Endothelial cell of umbilical vein (primary cell): Measurements from ENCODE around the gene EIF4E1B. TPM values are rescaled to one million over a fixed set of nuclear protein-coding genes. Genes with fewer than 3 reads are reported as not detected.

Experiments used
- BruUV-seq: library from RNA; stranded (reverse); fragments of 400-500 nt; replicated peaks from 2 replicates; lab custom pipeline; 2021; lab: Mats Ljungman, UMichigan
- CTCF ChIA-PET: fragments of 300-600, 350-600 bp; sonication (Branson Sonifier 250); formaldehyde crosslinking; loops from one replicate; lab custom pipeline; 2021; ENCODE audit warnings: antibody characterized with exemption, inconsistent platforms; lab: Charles Lee
- POLR2A ChIA-PET: fragments of 300-600, 350-600 bp; sonication (Branson Sonifier 250); formaldehyde crosslinking; loops from one replicate; lab custom pipeline; 2021; ENCODE audit warnings: antibody characterized with exemption, inconsistent platforms; lab: Charles Lee
- DNase-seq: peaks from one replicate; pipeline ENCODE4 v3.0.0-alpha.2; 2011; ENCODE audit warnings: low read depth, low spot score
- FAIRE-seq: peaks from 2 replicates; lab custom pipeline; 2011; peaks lifted over from hg19 to GRCh38; lab: Jason Lieb, UNC
- H2AFZ ChIP-seq: 2 replicates; pipeline ENCODE4 v1.6.0; 2012; ENCODE audit warnings: low read depth, low read length, control low read depth, inconsistent platforms
- H3K27ac ChIP-seq: 2 replicates; pipeline ENCODE4 v1.5.1; 2011; ENCODE audit warnings: low read depth, mild to moderate bottlenecking, control low read depth, low read length, moderate library complexity; ENCODE audit not compliant: insufficient read depth
- H3K27me3 ChIP-seq, 2 experiments: 2 replicates each; pipeline versions ENCODE4 v1.6.0 to v1.6.1; 2011; ENCODE audit warnings: low read length in 2 of 2, mixed read lengths in 1 of 2; ENCODE audit not compliant: control insufficient read depth in 2 of 2, insufficient read depth in 2 of 2
- H3K36me3 ChIP-seq, 2 experiments: 2 replicates in 1 of 2; 3 replicates in 1 of 2; pipeline ENCODE4 v1.5.1; 2011; ENCODE audit warnings: low read length in 2 of 2, mild to moderate bottlenecking in 1 of 2, moderate library complexity in 1 of 2; ENCODE audit not compliant: control insufficient read depth in 2 of 2, insufficient read depth in 2 of 2; ENCODE audit errors: extremely low read depth in 1 of 2
- H3K4me1 ChIP-seq: 3 replicates; pipeline ENCODE4 v1.5.1; 2011; ENCODE audit warnings: mild to moderate bottlenecking, low read length; ENCODE audit not compliant: control insufficient read depth, insufficient read depth; ENCODE audit errors: extremely low read depth
- H3K4me2 ChIP-seq: 2 replicates; pipeline ENCODE4 v1.6.1; 2011; ENCODE audit warnings: low read length, control low read depth, mixed read lengths; ENCODE audit not compliant: insufficient read depth
- H3K4me3 ChIP-seq, 3 experiments: fragments of 200-600 bp in 1 of 3; sonication (generic), shearing (Covaris generic) in 1 of 3; replicated peaks in 1 of 3; 2 replicates each; pipeline ENCODE4 v1.5.1; 2011 to 2016; ENCODE audit warnings: control low read depth in 3 of 3, low read length in 3 of 3, mild to moderate bottlenecking in 2 of 3, inconsistent platforms in 1 of 3, low read depth in 1 of 3, moderate library complexity in 1 of 3; ENCODE audit not compliant: insufficient read depth in 1 of 3
- H3K79me2 ChIP-seq: 2 replicates; pipeline ENCODE4 v1.6.0; 2012; ENCODE audit warnings: low read length, inconsistent platforms; ENCODE audit not compliant: control insufficient read depth, insufficient read depth
- H3K9ac ChIP-seq: replicated peaks from 2 replicates; pipeline ENCODE3; 2011; ENCODE audit warnings: low read length, control low read depth; ENCODE audit not compliant: insufficient read depth; ENCODE audit errors: extremely low read depth
- H3K9me1 ChIP-seq: replicated peaks from 3 replicates; pipeline ENCODE4 v1.6.0; 2011; ENCODE audit warnings: mild to moderate bottlenecking, low read length; ENCODE audit not compliant: control insufficient read depth, insufficient read depth; ENCODE audit errors: extremely low read depth
- H3K9me3 ChIP-seq: replicated peaks from 2 replicates; pipeline ENCODE4 v1.5.1; 2012; ENCODE audit warnings: low read length, inconsistent platforms; ENCODE audit not compliant: control insufficient read depth, insufficient read depth
- H4K20me1 ChIP-seq: replicated peaks from 2 replicates; pipeline ENCODE3; 2011; ENCODE audit warnings: mild to moderate bottlenecking, low read length; ENCODE audit not compliant: control insufficient read depth, insufficient read depth; ENCODE audit errors: extremely low read depth
- CTCF ChIP-seq, 2 donors: IDR thresholded peaks; 1 replicate in 1 of 2; 2 replicates in 1 of 2; pipeline ENCODE4 v1.5.1; 2011; ENCODE audit warnings: low read length in 2 of 2, mild to moderate bottlenecking in 2 of 2, moderate library complexity in 2 of 2, control low read depth in 1 of 2, inconsistent platforms in 1 of 2, low read depth in 1 of 2; ENCODE audit not compliant: insufficient read depth in 1 of 2; ENCODE audit errors: extremely low read depth in 1 of 2
- EZH2 ChIP-seq: IDR thresholded peaks from 2 replicates; pipeline ENCODE4 v1.6.1; 2012; ENCODE audit warnings: borderline replicate concordance, low read depth, mild to moderate bottlenecking, moderate library complexity, low read length, inconsistent platforms; ENCODE audit not compliant: severe bottlenecking
- FOS ChIP-seq: IDR thresholded peaks from 2 replicates; pipeline ENCODE4 v1.6.1; 2011; ENCODE audit warnings: mild to moderate bottlenecking, low read length, moderate library complexity, borderline replicate concordance; ENCODE audit not compliant: insufficient read depth
- GATA2 ChIP-seq: IDR thresholded peaks from 2 replicates; pipeline ENCODE4 v1.7.0; 2011; ENCODE audit warnings: low read depth, mild to moderate bottlenecking, moderate library complexity, mixed read lengths, low read length; ENCODE audit not compliant: insufficient read length, insufficient read depth
- JUN ChIP-seq: IDR thresholded peaks from 2 replicates; pipeline ENCODE4 v1.6.1; 2011; ENCODE audit warnings: borderline replicate concordance, low read depth; ENCODE audit not compliant: insufficient read length, insufficient read depth
- MAX ChIP-seq: IDR thresholded peaks from 2 replicates; pipeline ENCODE4 v1.6.1; 2011; ENCODE audit not compliant: insufficient read depth, insufficient read length
- MYC ChIP-seq: IDR thresholded peaks from one replicate; pipeline ENCODE4 v1.6.1; 2011; ENCODE audit warnings: mild to moderate bottlenecking, low read depth, low read length
- POLR2A ChIP-seq: IDR thresholded peaks from 2 replicates; pipeline ENCODE4 v1.6.1; 2012; ENCODE audit warnings: low read depth, mild to moderate bottlenecking, control low read depth, low read length
- POLR2AphosphoS5 ChIP-seq: IDR thresholded peaks from 2 replicates; pipeline ENCODE4 v1.6.1; 2012; ENCODE audit warnings: low read depth, mild to moderate bottlenecking, control low read depth, low read length, moderate library complexity; ENCODE audit not compliant: insufficient read depth
- dilution Hi-C: fragments of 300-500 bp; cut with MboI; formaldehyde crosslinking; loops from one replicate; pipeline ENCODE4 v1.15.0; 2019; ENCODE audit warnings: low sequenced_read_pairs; ENCODE audit not compliant: extremely low pct_ligation_motif_present
- intact Hi-C: fragments of 100-400 bp; cut with micrococcal nuclease; formaldehyde crosslinking; loops from one replicate; pipeline ENCODE4 v1.10.0; 2022
- polyA plus RNA-seq, 4 experiments: library from polyadenylated mRNA; depleted of rRNA in 3 of 4; stranded (reverse) in 3 of 4; unstranded in 1 of 4; fragments of >200 nt; gene quantifications; 2 replicates each; pipeline versions ENCODE4 v1.2.1 to v1.2.3, GENCODE V29; 2011 to 2012; ENCODE audit warnings: missing spikeins in 1 of 4
- total RNA-seq: library from RNA; stranded (reverse); gene quantifications from 2 replicates; pipeline ENCODE4 v1.2.3, GENCODE V29; 2021

EIF4E1B gene
- total and polyA plus RNA-seq, 2 donors (not counting 3 experiments of a cell fraction or from before 2014, with no cell fraction given), result not detected

- Histone ChIP-seq H2AFZ (no peak overlapping the region), H3K27ac (no peak overlapping the region), H3K36me3 (no peaks in the 10 kb centered on the region), H3K9me1 (no peaks in the 10 kb centered on the region), H3K4me3 (no peak overlapping the region), H3K4me2 (no peak overlapping the region), H3K4me1 (peaks cover 12% of the 10 kb centered on the region), H3K9me3 (no peaks in the 10 kb centered on the region), H3K79me2 (peaks cover 9% of the 10 kb centered on the region), H3K9ac (no peak overlapping the region), H3K27me3 (no peaks in the 10 kb centered on the region), H4K20me1 (no peaks in the 10 kb centered on the region)
- no peak for FAIRE-seq
- intact Hi-C loops, result no loop called here
- ChIA-PET CTCF (interaction anchor here (0.7 to 1.6 kb wide), 2 partner anchors 16 to 47 kb away, joined by 3 read pairs; no protein-coding TSS in a partner anchor), POLR2A (no interaction called here)
- BruUV-seq, result no TSS peak
- dilution Hi-C loops, result no loop called here
- TF ChIP-seq JUN, result no peak
- TF ChIP-seq FOS, result no peak
- TF ChIP-seq CTCF (IDR thresholded peaks at IDR 0.05; ENCODE audit: extremely low read depth in 1 of 2, insufficient read depth in 1 of 2, low read depth in 1 of 2, low read length in 2 of 2), result no peak
- no peak for TF ChIP-seq POLR2AphosphoS5
- no peak for TF ChIP-seq MYC
- no peak for TF ChIP-seq MAX
- TF ChIP-seq POLR2A, result no peak
- no peak for TF ChIP-seq GATA2
- no peak for TF ChIP-seq EZH2
- no peak for DNase-seq
Measured at GRCh38 chr5:176644294-176644693, 13.8 kb downstream of the EIF4E1B start.
